Hematopoietic multipotent progenitor cell treated with erythropoietin and hydrocortisone succinate and interleukin-3 and kit ligand, for 15 days (in vitro differentiated cells): Measurements from ENCODE around the gene CDHR2.
A peak's percentile ranks its signal among the peaks of the same experiment; 100 is the strongest.
"Not testable (repeated sequence)": the region's sequence is repeated elsewhere in the genome, so short reads cannot be mapped to it uniquely, and the experiment has no call there.

Experiments used
- DNase-seq: peaks from one replicate; pipeline ENCODE4 v3.0.0-alpha.2; 2015; ENCODE audit warnings: low spot score

The CDHR2 gene

GRCh38 chr5:176542135-176542595 lies 7.0 kb upstream of the CDHR2 start:
- DNase-seq, result peak; percentile 17

DNA sequence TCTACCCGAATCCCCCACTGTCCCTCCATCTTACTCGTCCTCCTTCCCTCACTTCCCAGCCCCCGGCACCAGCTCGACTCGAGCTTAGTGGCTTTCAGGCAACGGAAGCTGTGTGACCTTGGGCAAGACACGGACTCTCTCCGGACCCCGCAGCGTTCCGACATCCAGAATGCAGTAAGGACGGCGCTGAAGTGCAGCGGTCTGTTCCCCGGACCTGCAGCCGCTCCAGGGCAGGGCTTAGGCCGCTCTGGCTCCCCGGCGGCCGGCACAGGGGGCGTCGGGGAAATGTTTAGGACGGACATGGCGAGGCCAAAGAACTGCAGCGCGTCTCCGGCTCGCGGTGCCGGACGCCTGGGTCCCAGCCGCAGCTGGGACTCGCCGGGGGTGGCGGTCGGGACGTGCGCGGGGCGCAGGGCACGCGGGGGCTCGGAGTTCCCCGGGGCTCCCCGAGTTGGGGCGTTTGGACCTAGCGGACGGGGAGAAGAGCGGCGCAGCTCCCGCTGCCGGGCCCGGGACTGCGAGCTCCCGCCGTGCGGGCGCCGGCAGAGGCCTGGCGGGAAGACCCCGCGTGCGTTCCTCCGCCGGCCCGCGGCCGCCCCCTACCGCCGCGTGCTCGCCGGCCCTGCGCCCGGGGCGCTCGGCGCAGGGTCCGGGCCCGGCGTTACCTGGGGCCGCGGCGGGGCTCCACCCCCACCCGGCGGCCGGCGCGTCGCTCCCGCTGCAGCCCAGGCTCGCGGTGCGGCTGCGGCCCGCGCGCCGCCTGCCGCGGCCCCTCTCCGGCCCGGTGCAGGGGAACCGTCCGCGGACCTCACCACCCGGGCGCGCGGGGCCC lies 6.3 kb upstream of the CDHR2 start:
- no peak for DNase-seq

DNA sequence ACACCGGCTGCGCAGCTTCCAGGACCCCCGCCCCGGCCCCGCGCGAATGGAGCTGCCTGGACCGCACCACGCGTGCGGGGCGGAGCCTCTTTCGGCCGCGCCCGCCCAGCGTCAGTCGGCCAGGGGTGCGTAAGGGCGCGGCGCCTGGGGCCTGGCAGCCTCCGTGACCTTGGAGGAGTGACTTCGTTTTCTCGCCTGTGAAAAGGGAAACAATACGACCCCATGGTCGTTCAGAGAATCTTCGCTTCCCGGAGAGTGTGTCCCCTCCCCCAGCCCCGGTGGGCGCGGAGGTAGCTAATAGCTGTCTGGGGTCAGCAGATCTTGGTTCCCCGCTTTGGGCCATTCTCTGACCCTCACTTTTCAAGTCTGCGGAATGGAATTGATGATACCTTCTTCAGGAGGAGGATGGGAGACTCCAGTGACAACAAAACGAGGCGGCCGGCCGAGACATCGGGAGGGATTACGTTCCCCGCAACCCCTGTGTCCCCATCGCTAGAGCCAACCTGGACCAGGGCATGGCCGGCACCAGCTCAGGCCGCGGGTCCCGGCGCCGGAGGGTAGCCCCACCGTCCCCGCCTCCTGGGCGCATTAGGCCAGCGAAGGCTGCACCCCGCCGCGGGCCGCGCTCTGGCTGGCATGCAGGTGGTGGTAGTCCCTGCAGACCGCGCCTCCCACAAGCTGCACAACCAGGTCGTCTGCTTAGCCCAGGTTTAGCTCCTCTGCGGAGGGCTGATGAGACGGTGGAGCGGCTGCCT lies 5.5 kb upstream of the CDHR2 start:
- DNase-seq, result peak; percentile 79

DNA sequence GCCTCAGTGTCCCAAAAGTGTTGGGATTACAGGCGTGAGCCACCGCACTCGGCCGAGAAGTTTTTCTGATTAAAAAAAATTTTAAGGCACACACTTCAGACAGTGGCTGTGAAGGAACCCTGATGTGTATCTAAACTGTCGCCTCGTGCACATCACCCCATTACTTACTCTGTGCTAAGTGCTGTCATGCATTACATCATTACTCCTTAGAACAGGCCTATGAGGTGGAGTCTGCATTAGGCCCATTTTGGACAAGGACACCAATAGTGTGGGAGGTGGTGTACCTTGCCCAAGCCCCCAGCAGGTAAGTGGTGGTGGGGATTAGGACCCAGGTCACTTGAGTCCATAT lies 3.8 kb upstream of the CDHR2 start:
- DNase-seq, result no peak

- DNase-seq, result no peak
Measured at GRCh38 chr5:176545737-176546509, 3.2 kb upstream of the CDHR2 start.

DNA sequence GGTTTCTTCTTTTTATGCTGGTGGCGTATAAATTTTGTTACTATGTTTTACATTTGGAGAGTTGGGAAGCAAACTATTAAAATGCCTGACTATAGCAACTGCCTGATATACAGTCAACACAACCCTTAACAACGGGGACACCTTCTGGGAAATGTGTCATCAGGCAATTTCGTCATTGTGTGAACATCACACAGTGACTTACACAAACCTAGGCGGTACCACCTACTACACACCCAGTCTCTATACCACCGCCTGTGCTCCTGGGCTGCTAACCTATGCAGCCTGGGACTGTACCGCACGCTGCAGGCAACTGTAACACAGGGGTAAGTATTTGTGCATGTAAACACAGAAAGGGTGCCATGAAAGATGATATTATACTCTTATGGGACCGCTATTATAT lies 1.3 kb upstream of the CDHR2 start:
- no peak for DNase-seq

GRCh38 chr5:176549871-176550270 lies 729 bp downstream of the CDHR2 start:
- DNase-seq, result no peak

- no peak for DNase-seq
Measured at GRCh38 chr5:176550275-176550831, 1.2 kb downstream of the CDHR2 start.

GRCh38 chr5:176550937-176551336 lies 1.8 kb downstream of the CDHR2 start:
- not testable (repeated sequence) for DNase-seq

DNA sequence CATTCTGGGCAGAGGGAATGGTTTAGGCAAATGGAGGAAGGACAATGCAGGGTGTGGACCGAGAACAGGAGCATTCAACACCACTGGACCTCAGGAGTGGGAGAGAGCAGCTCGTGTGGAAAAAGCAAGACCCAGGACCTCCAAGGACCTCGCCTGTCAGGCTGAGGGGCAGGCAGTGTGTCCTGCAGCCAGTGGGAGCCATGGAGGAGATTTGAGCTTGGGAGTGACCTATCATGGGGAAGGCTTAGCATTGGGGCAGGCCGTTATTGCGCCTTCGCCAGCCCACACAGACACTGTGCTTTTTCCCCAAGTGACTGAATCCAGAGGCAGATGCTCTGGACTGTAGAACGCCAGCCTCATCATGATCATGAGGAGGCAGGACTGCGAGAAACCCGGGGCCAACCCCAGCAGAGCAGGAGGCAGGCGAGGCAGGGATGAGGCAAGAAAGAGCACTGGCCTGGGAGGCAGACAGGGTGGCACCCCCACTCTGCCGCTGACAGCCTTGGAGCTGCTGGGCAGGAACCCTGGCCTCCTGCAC lies 3.3 kb downstream of the CDHR2 start:
- DNase-seq, result no peak

- no peak for DNase-seq
Measured at GRCh38 chr5:176553260-176554085, 4.3 kb downstream of the CDHR2 start.

DNA sequence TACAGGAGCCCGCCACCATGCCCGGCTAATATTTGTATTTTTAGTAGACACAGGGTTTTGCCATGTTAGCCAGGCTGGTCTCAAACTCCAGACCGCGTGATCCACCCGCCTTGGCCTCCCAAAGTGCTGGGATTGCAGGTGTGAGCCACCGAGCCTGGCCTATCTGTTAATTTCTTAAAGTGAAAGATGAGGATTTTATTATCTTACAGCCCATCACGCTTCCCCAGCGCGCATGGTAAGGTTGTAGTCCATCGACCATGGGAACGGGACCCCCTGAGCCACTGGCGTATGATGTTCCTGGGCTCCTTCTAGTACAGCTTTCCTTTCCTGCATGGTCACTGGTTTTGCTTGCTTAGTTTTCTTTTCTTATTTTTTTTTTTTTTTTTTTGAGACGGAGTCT lies 8.7 kb downstream of the CDHR2 start:
- DNase-seq, result no peak

DNA sequence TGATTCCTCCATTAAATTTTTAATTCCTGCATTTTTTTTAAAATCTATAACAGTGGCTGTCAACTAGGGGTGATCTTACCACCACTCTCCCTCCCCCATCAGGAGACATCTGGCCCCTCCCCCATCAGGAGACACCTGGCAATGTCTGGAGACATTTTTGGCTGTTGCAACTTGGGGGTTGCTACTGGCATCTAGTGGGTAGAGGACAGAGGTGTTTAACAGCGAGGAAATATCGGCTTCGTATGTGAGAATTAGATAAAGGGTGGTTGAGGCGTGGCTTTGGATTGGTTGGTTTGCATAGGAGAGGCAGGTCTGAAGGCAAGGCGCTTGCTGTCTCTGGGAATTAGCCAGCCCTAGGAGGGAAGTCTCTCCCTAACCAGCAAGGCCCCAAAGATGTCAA lies 10.5 kb downstream of the CDHR2 start:
- DNase-seq, result peak; percentile 22

GRCh38 chr5:176560364-176560763 lies 11.2 kb downstream of the CDHR2 start:
- no peak for DNase-seq

DNA sequence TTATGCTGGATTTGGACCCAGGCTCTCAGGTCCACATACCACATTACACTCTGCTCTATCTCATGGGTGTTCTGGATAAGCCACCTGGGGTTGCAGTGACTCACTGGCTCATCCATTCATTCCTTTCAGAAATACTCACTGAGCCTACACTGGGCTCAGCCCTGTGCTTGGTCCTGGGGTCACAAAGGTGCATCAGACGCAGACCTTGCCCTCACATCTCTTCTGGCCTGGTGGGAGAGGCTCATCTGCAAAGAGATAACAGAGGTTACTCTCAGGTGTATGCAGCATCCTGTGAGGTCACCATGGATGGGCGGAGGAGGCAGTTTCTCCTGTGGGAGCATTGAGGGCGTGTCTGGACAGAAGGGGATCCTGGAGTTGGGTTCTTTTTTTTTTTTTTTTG lies 12.1 kb downstream of the CDHR2 start:
- no peak for DNase-seq

GRCh38 chr5:176562189-176562588 lies 13.0 kb downstream of the CDHR2 start:
- DNase-seq, result no peak

DNA sequence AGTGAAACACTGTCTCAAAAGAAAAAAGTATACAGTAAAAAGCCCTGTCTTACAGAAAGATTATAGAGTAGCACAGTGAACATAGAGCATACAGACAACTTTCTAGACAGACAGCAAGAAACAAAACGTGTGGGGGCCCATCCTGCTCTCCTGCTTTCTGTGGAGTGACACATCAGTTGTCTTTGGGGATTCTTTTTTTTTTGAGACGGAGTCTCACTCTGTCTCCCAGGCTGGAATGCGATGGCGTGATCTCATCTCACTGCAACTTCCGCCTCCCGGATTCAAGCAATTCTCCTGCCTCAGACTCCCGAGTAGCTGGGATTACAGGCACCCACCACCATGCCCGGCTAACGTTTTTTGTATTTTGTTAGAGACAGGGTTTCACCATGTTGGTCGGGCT lies 14.9 kb downstream of the CDHR2 start:
- DNase-seq, result no peak

GRCh38 chr5:176565760-176566288 lies 16.7 kb downstream of the CDHR2 start:
- no peak for DNase-seq

- no peak for DNase-seq
Measured at GRCh38 chr5:176568657-176569056, 19.5 kb downstream of the CDHR2 start.

DNA sequence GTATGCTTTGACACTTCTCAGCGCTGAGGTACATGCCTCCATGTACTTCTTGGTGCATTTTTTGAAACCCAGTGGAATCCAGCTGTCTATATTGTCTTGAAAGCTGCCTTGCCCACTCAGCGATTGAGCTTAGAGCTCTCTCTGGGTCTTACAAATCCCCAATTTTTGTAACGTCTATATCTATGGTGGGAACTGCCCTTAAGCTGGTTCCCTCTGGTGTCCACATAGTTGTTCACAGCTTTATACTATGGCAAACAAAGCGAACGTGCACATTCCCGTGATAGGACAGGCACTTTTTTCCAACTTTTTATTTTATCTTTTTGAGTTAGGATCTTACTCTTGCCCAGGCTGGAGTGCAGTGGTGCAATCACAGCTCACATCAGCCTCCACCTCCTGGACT lies 20.9 kb downstream of the CDHR2 start:
- DNase-seq, result no peak
